PC-3 (cell line): ENCODE results near the gene PDZRN4. TPM values are rescaled to one million over a fixed set of nuclear protein-coding genes. Genes with fewer than 3 reads are reported as not detected.

ENCODE experiments used
- ATAC-seq: fragments of 200-7000 bp; cut with Tn5 transposase; 2 replicates; pipeline ENCODE4 v1.9.1; 2020; ENCODE audit warnings: mild to moderate bottlenecking, moderate library complexity
- Bru-seq: library from RNA; stranded (reverse); fragments of 400-500 nt; gene quantifications from one replicate; lab custom pipeline; 2021; lab: Mats Ljungman, UMichigan
- BruChase-seq, 2 experiments: library from RNA; stranded (reverse); fragments of 400-500 nt; gene quantifications; one replicate each; lab custom pipeline; 2021; lab: Mats Ljungman, UMichigan
- BruUV-seq: library from RNA; stranded (reverse); fragments of 400-500 nt; replicated peaks from 2 replicates; lab custom pipeline; 2021; lab: Mats Ljungman, UMichigan
- CTCF ChIA-PET: fragments of 300-600 bp; sonication (Branson Sonifier 250); formaldehyde crosslinking; loops from one replicate; lab custom pipeline; 2022; ENCODE audit warnings: antibody characterized with exemption; lab: Charles Lee
- POLR2A ChIA-PET: fragments of 300-600 bp; sonication (Branson Sonifier 250); formaldehyde crosslinking; loops from one replicate; lab custom pipeline; 2022; ENCODE audit warnings: antibody characterized with exemption; ENCODE audit not compliant: unreplicated experiment; lab: Charles Lee
- DNase-seq: peaks from one replicate; pipeline ENCODE4 v3.0.0-alpha.2; 2015
- H2AFZ ChIP-seq: fragments of 300-600 bp; sonication (generic); 2 replicates; pipeline ENCODE4 v1.6.0; 2016; ENCODE audit warnings: antibody characterized with exemption, low read length
- H3F3A ChIP-seq: fragments of 300-600 bp; sonication (generic); one replicate; pipeline ENCODE4 v1.6.0; 2017; ENCODE audit warnings: antibody characterized with exemption, low read length, control low read depth, mild to moderate bottlenecking; ENCODE audit not compliant: unreplicated experiment
- H3K27ac ChIP-seq: fragments of 300-600 bp; sonication (generic); 2 replicates; pipeline ENCODE4 v1.5.1; 2016; ENCODE audit warnings: mild to moderate bottlenecking, low read length
- H3K27me3 ChIP-seq: fragments of 300-600 bp; sonication (generic); 2 replicates; pipeline ENCODE4 v1.6.1; 2016; ENCODE audit warnings: low read length, mixed read lengths
- H3K36me3 ChIP-seq: fragments of 300-600 bp; sonication (generic); 2 replicates; pipeline ENCODE4 v1.6.1; 2016; ENCODE audit warnings: low read depth, mixed run types, low read length, mixed read lengths
- H3K4me1 ChIP-seq: fragments of 300-600 bp; sonication (generic); 2 replicates; pipeline ENCODE4 v1.5.1; 2016; ENCODE audit warnings: low read length; ENCODE audit not compliant: insufficient read depth
- H3K4me2 ChIP-seq: fragments of 300-600 bp; sonication (generic); 2 replicates; pipeline ENCODE4 v1.6.0; 2016; ENCODE audit warnings: low read length
- H3K4me3 ChIP-seq: fragments of 300-600 bp; sonication (generic); 2 replicates; pipeline ENCODE4 v1.5.1; 2016; ENCODE audit warnings: mild to moderate bottlenecking, low read length, mixed read lengths
- H3K79me2 ChIP-seq: fragments of 300-600 bp; sonication (generic); 2 replicates; pipeline ENCODE4 v1.6.1; 2017; ENCODE audit warnings: low read length, mixed read lengths
- H3K9ac ChIP-seq: fragments of 300-600 bp; sonication (generic); 2 replicates; pipeline ENCODE4 v1.6.0; 2016; ENCODE audit warnings: mild to moderate bottlenecking, low read length
- H3K9me2 ChIP-seq: fragments of 300-600 bp; sonication (generic); replicated peaks from 2 replicates; pipeline ENCODE4 v1.6.1; 2016; ENCODE audit warnings: mixed run types, low read length, mixed read lengths
- H3K9me3 ChIP-seq: fragments of 300-600 bp; sonication (generic); 2 replicates; pipeline ENCODE4 v1.6.1; 2016; ENCODE audit warnings: low read length, mixed read lengths
- H4K20me1 ChIP-seq: fragments of 300-600 bp; sonication (generic); 2 replicates; pipeline ENCODE4 v1.6.1; 2016; ENCODE audit warnings: low read length, mixed read lengths
- EZH2 ChIP-seq: fragments of 300-600 bp; sonication (generic); IDR thresholded peaks from one replicate; pipeline ENCODE4 v1.6.1; 2017; ENCODE audit warnings: antibody characterized with exemption, mild to moderate bottlenecking, low read length; ENCODE audit not compliant: unreplicated experiment
- EZH2phosphoT487 ChIP-seq: fragments of 300-600 bp; sonication (generic); IDR thresholded peaks from 2 replicates; pipeline ENCODE4 v1.6.1; 2018; ENCODE audit warnings: mild to moderate bottlenecking, antibody characterized with exemption, low read length, borderline replicate concordance
- intact Hi-C: fragments of 100-400 bp; cut with micrococcal nuclease; formaldehyde crosslinking; loops from 2 replicates; pipeline ENCODE4 v1.9.0; 2023
- long read RNA-seq: library from polyadenylated mRNA; unstranded; transcript quantifications from one replicate; pipeline ENCODE4 v2.0.0, GENCODE V29; 2021; ENCODE audit not compliant: unreplicated experiment
- total RNA-seq: library from RNA; depleted of rRNA; stranded (reverse); fragments of >200 nt; gene quantifications from 2 replicates; pipeline ENCODE4 v1.2.3, GENCODE V29; 2014; rRNA removed
- TF ChIP-seq, protein P1 (sequence below): fragments of 300-600 bp; sonication (generic); conservative IDR thresholded peaks from 2 replicates; pipeline ENCODE4 v1.5.1; 2017; ENCODE audit warnings: antibody characterized with exemption, low read depth, mild to moderate bottlenecking, low read length

The PDZRN4 gene
- total RNA-seq: not detected in 2 replicates
- percentile 0 among the genes with signal in this experiment for Bru-seq, nascent RNA
- percentile 0 among the genes with signal in this experiment for BruChase-seq, experiment 1, labeled RNA remaining after a 6-hour chase
- percentile 0 among the genes with signal in this experiment for BruChase-seq, experiment 2, labeled RNA remaining after a 2-hour chase
- long read RNA-seq: 0 reads

DNA sequence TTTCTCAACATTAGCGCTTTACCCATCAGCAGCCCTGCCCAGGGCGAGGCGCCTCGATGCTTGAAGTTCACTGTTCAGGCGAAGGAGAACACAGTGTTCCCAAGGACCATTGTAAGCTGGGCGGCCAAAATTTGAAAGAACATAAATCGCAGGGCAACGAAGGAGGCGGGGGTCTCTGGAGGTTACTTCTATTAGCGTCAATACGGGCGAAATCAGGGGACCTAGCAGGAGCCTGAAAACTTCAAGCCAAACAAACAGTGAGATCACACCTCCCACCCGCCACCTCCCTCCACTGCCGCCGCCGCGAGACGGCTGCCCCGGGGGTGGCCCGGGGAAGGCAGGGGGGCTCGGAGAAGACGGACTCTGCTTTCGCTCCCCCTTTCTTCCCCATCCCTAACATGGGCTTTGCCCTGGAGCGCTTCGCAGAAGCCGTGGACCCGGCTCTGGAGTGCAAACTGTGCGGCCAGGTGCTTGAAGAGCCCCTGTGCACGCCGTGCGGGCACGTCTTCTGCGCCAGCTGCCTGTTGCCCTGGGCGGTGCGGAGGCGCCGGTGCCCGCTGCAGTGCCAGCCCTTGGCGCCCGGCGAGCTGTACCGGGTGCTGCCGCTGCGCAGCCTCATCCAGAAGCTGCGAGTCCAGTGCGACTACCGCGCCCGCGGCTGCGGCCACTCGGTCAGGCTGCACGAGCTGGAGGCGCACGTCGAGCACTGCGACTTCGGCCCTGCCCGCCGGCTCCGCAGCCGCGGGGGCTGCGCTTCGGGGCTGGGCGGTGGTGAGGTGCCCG lies at the start of gene PDZRN4:
TSS of gene PDZRN4 (plus strand) at position 263 of the 783 bp plus-strand sequence.
- no peak for DNase-seq
- CTCF ChIA-PET: no interaction called here
- Histone ChIP-seq H2AFZ (no peak within 1 kb of the TSS), H3K36me3 (no peaks in the 10 kb centered on the region), H3K4me1 (no peaks in the 10 kb centered on the region), H3K9ac (no peak within 1 kb of the TSS), H3K9me2 (no peaks in the 10 kb centered on the region), H3K9me3 (no peaks in the 10 kb centered on the region), H4K20me1 (no peaks in the 10 kb centered on the region), H3K4me2 (no peak within 1 kb of the TSS), H3K27ac (no peak within 1 kb of the TSS), H3F3A (no peaks in the 10 kb centered on the region), H3K79me2 (no peaks in the 10 kb centered on the region), H3K27me3 (peaks cover 41% of the 10 kb centered on the region), H3K4me3 (no peak within 1 kb of the TSS)
- TF ChIP-seq, protein P1, sequence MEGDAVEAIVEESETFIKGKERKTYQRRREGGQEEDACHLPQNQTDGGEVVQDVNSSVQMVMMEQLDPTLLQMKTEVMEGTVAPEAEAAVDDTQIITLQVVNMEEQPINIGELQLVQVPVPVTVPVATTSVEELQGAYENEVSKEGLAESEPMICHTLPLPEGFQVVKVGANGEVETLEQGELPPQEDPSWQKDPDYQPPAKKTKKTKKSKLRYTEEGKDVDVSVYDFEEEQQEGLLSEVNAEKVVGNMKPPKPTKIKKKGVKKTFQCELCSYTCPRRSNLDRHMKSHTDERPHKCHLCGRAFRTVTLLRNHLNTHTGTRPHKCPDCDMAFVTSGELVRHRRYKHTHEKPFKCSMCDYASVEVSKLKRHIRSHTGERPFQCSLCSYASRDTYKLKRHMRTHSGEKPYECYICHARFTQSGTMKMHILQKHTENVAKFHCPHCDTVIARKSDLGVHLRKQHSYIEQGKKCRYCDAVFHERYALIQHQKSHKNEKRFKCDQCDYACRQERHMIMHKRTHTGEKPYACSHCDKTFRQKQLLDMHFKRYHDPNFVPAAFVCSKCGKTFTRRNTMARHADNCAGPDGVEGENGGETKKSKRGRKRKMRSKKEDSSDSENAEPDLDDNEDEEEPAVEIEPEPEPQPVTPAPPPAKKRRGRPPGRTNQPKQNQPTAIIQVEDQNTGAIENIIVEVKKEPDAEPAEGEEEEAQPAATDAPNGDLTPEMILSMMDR: no peak
- TF ChIP-seq EZH2: no peak
- TF ChIP-seq EZH2phosphoT487: no peak
- POLR2A ChIA-PET: no interaction called here
- ATAC-seq: no peak
- intact Hi-C loops: no loop called here
- BruUV-seq: no TSS peak

DNA sequence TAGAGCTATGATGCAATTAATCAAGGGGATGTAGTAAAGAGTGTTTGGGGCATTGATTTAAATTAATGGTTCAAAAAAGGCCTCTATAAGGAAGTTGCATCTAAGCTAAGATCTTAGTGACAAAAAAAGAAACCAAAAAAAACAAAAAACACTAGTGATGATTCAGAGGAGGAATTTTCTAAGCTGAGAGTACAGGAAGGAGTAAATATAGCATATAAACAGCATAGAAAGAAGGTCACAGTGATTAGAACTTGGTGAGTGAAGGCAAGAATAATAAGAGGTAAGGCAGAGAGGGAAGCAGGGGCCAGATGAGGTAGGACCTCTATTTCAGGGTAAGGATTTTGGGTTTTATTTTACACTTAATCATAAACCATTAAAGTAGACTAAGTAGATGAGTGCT lies 48.0 kb upstream of the PDZRN4 start:
- Histone ChIP-seq H3K9ac (no peak overlapping the region), H3K27ac (no peak overlapping the region), H3K9me2 (no peaks in the 10 kb centered on the region), H3K36me3 (no peaks in the 10 kb centered on the region), H3F3A (no peaks in the 10 kb centered on the region), H2AFZ (no peak overlapping the region), H4K20me1 (no peaks in the 10 kb centered on the region), H3K27me3 (no peaks in the 10 kb centered on the region), H3K4me3 (no peak overlapping the region), H3K4me1 (no peaks in the 10 kb centered on the region), H3K9me3 (no peaks in the 10 kb centered on the region), H3K79me2 (no peaks in the 10 kb centered on the region), H3K4me2 (no peak overlapping the region)
- ChIA-PET POLR2A (no interaction called here), CTCF (no interaction called here)
- intact Hi-C loops: no loop called here
- TF ChIP-seq, protein P1: no peak
- no peak for TF ChIP-seq EZH2
- TF ChIP-seq EZH2phosphoT487: no peak
- no peak for DNase-seq
- ATAC-seq: no peak
- no TSS peak for BruUV-seq

DNA sequence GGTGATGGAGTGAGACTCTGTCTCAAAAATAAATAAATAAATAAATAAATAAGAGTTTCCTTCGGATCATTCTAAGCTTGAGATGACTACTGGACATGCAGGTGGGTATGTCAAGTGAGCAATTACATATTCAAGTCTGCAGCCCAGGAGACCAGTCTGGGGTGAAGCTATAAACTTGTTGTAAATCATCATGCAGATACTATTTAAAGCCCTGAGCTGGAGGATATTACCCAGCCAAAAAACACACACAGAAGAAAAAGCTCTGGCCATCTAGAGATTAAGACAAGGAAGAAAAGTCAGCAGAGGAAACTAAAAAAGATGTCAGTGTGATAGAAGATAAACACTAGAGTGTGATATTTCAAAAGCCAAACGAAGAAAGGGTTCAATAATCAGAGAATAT lies 47.0 kb upstream of the PDZRN4 start:
- no peaks in the 10 kb centered on the region for H4K20me1 ChIP-seq
- POLR2A ChIA-PET: no interaction called here
- H3F3A ChIP-seq: no peaks in the 10 kb centered on the region
- H3K36me3 ChIP-seq: no peaks in the 10 kb centered on the region
- no peaks in the 10 kb centered on the region for H3K9me2 ChIP-seq
- no peak overlapping the region for H3K9ac ChIP-seq
- no peaks in the 10 kb centered on the region for H3K9me3 ChIP-seq
- no peak overlapping the region for H2AFZ ChIP-seq
- intact Hi-C loops: no loop called here
- CTCF ChIA-PET: no interaction called here
- H3K27me3 ChIP-seq: no peaks in the 10 kb centered on the region
- no peak for ATAC-seq
- H3K4me2 ChIP-seq: no peak overlapping the region
- BruUV-seq: no TSS peak
- TF ChIP-seq EZH2: no peak
- no peak for DNase-seq
- 0 out of 2 replicates have a peak, but pooled peaks cover 5% of the 10 kb centered on the region for H3K4me1 ChIP-seq
- H3K4me3 ChIP-seq: no peak overlapping the region
- no peak overlapping the region for H3K27ac ChIP-seq
- no peaks in the 10 kb centered on the region for H3K79me2 ChIP-seq
